ENCODE measurements around the gene HOXC12. TPM values are rescaled to one million over a fixed set of nuclear protein-coding genes. Genes with fewer than 3 reads are reported as not detected.

The HOXC12 gene
- total RNA-seq, result not detected
- polyA plus RNA-seq, result not detected
- total RNA-seq, result 0 to 0.09 (median 0) reads per million in 6 experiments

- POLR2A ChIA-PET, result no interaction called here
- H3K27ac Mint-ChIP-seq, result peak within 1 kb of the TSS in 4 of 10 donors; percentile 46 to 86 (median 59)
- peaks cover 0 to 15% (median 0%) of the 10 kb centered on the region in 9 donors for H3K9me3 Mint-ChIP-seq
- ATAC-seq (no peak), DNase-seq (no peak)
- H3K4me3 Mint-ChIP-seq, result peak within 1 kb of the TSS in 8 of 10 donors; percentile 8 to 60 (median 22)
- peaks cover 49 to 95% (median 73%) of the 10 kb centered on the region in 5 donors for H3K27me3 Mint-ChIP-seq
- peaks cover 15 to 58% (median 28%) of the 10 kb centered on the region in 4 donors for H3K4me1 Mint-ChIP-seq
- H3K36me3 Mint-ChIP-seq, result peaks cover 3 to 5% (median 4%) of the 10 kb centered on the region in 3 donors
Observed at GRCh38 chr12:53954694-53955035, at the start of gene HOXC12. Gene HOXC12 (plus strand): TSS chr12:53954903. CDS start chr12:53954930, 27 bp downstream.

GRCh38 chr12:53907103-53907502, 47.6 kb upstream of the HOXC12 start:
- POLR2A ChIA-PET, result no interaction called here
- Mint-ChIP-seq H3K36me3 (no peaks in the 10 kb centered on the region), H3K27me3 (peaks cover 15 to 39% (median 30%) of the 10 kb centered on the region in 5 donors), H3K9me3 (no peaks in the 10 kb centered on the region), H3K4me3 (no peak overlapping the region), H3K4me1 (no peaks in the 10 kb centered on the region), H3K27ac (no peak overlapping the region)
- no peak for ATAC-seq
- no peak for DNase-seq

DNA sequence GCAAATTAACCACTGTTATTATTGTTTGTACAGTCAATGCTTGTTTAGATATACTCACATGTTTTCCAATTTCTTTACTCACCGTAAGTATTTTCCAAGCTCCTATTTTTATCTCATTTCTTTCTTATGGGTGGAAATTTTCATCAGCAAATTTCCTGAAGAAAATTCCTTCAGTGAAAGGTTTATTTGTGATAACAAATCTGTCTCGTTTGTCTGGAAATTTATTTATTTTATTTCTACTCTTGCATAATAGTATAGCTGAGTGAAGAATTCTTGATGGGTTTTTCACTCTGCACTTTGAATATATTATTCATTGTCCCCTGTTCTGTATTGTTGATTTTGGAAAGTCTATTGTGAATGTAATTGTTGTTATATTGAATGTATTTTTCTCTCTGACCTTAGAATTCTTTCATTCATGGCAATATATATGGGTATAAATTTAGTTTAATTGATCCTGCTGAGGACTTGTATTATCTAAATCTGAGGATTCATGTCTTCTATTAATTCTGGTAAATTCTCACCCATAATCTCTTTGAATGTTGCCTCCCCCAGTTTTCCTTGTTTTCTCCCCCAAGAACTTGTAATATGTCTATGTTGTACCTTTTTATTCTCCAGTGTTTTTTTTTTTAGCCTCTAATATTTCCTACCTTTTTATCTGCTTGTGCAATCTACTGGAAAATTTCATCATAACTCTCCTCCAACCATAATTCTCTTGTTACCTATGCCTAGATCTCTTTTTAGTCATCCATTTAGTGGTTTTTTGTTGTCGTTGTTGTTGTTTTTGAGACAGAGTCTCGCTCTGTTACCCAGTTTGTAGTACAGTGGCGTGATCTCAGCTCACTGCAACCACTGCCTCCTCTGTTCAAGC, 37.7 kb upstream of the HOXC12 start:
- Mint-ChIP-seq H3K4me3 (no peak overlapping the region), H3K27me3 (peaks cover 43 to 96% (median 59%) of the 10 kb centered on the region in 5 donors), H3K9me3 (no peaks in the 10 kb centered on the region), H3K36me3 (no peaks in the 10 kb centered on the region), H3K4me1 (no peaks in the 10 kb centered on the region), H3K27ac (no peak overlapping the region)
- no peak for ATAC-seq
- DNase-seq, result no peak
- POLR2A ChIA-PET, result no interaction called here

GRCh38 chr12:53924521-53925405, 29.9 kb upstream of the HOXC12 start:
- H3K27ac Mint-ChIP-seq, result no peak overlapping the region
- DNase-seq (no peak), ATAC-seq (no peak)
- H3K36me3 Mint-ChIP-seq, result peaks cover 0 to 3% (median 2%) of the 10 kb centered on the region in 3 donors
- POLR2A ChIA-PET, result no interaction called here
- H3K4me3 Mint-ChIP-seq, result no peak overlapping the region
- H3K4me1 Mint-ChIP-seq, result peaks cover 1 to 5% (median 4%) of the 10 kb centered on the region in 4 donors
- peaks cover 67 to 95% (median 85%) of the 10 kb centered on the region in 5 donors for H3K27me3 Mint-ChIP-seq
- peaks cover 0 to 4% (median 0%) of the 10 kb centered on the region in 9 donors for H3K9me3 Mint-ChIP-seq

GRCh38 chr12:53927220-53928029, 27.3 kb upstream of the HOXC12 start:
- POLR2A ChIA-PET, result no interaction called here
- peaks cover 0 to 8% (median 2%) of the 10 kb centered on the region in 3 donors for H3K36me3 Mint-ChIP-seq
- ATAC-seq (peak in 1 of 2 donors; percentile 33), DNase-seq (no peak)
- H3K27me3 Mint-ChIP-seq, result peaks cover 73 to 98% (median 88%) of the 10 kb centered on the region in 5 donors
- H3K27ac Mint-ChIP-seq, result no peak overlapping the region
- H3K4me3 Mint-ChIP-seq, result no peak overlapping the region
- peaks cover 1 to 5% (median 4%) of the 10 kb centered on the region in 4 donors for H3K4me1 Mint-ChIP-seq
- peaks cover 0 to 8% (median 4%) of the 10 kb centered on the region in 9 donors for H3K9me3 Mint-ChIP-seq

GRCh38 chr12:53928054-53928835, 26.5 kb upstream of the HOXC12 start:
- DNase-seq (no peak), ATAC-seq (peak in 1 of 2 donors; percentile 27)
- Mint-ChIP-seq H3K4me1 (peaks cover 1 to 5% (median 4%) of the 10 kb centered on the region in 4 donors), H3K9me3 (peaks cover 0 to 8% (median 4%) of the 10 kb centered on the region in 9 donors), H3K4me3 (peak overlapping the region in 3 of 10 donors; percentile 26 to 46 (median 33)), H3K36me3 (peaks cover 0 to 8% (median 2%) of the 10 kb centered on the region in 3 donors), H3K27me3 (peaks cover 74 to 98% (median 89%) of the 10 kb centered on the region in 5 donors), H3K27ac (peak overlapping the region in 1 of 10 donors; percentile 25)
- POLR2A ChIA-PET, result no interaction called here

GRCh38 chr12:53929527-53929926, 25.2 kb upstream of the HOXC12 start:
- POLR2A ChIA-PET, result no interaction called here
- no peak overlapping the region for H3K27ac Mint-ChIP-seq
- peaks cover 0 to 8% (median 4%) of the 10 kb centered on the region in 9 donors for H3K9me3 Mint-ChIP-seq
- no peak for ATAC-seq
- H3K4me3 Mint-ChIP-seq, result no peak overlapping the region
- H3K36me3 Mint-ChIP-seq, result peaks cover 0 to 8% (median 2%) of the 10 kb centered on the region in 3 donors
- peaks cover 76 to 98% (median 90%) of the 10 kb centered on the region in 5 donors for H3K27me3 Mint-ChIP-seq
- H3K4me1 Mint-ChIP-seq, result peaks cover 1 to 5% (median 4%) of the 10 kb centered on the region in 4 donors
- DNase-seq, result no peak

- ATAC-seq (no peak), DNase-seq (no peak)
- peaks cover 0 to 8% (median 4%) of the 10 kb centered on the region in 9 donors for H3K9me3 Mint-ChIP-seq
- peaks cover 76 to 99% (median 89%) of the 10 kb centered on the region in 5 donors for H3K27me3 Mint-ChIP-seq
- H3K36me3 Mint-ChIP-seq, result peaks cover 0 to 8% (median 2%) of the 10 kb centered on the region in 3 donors
- H3K4me3 Mint-ChIP-seq, result no peak overlapping the region
- POLR2A ChIA-PET, result no interaction called here
- no peak overlapping the region for H3K27ac Mint-ChIP-seq
- peaks cover 6 to 14% (median 11%) of the 10 kb centered on the region in 4 donors for H3K4me1 Mint-ChIP-seq
Observed at GRCh38 chr12:53930591-53931255, 24.0 kb upstream of the HOXC12 start.

GRCh38 chr12:53931844-53932581, 22.7 kb upstream of the HOXC12 start:
- H3K27me3 Mint-ChIP-seq, result peaks cover 72 to 99% (median 89%) of the 10 kb centered on the region in 5 donors
- ATAC-seq, result no peak

DNA sequence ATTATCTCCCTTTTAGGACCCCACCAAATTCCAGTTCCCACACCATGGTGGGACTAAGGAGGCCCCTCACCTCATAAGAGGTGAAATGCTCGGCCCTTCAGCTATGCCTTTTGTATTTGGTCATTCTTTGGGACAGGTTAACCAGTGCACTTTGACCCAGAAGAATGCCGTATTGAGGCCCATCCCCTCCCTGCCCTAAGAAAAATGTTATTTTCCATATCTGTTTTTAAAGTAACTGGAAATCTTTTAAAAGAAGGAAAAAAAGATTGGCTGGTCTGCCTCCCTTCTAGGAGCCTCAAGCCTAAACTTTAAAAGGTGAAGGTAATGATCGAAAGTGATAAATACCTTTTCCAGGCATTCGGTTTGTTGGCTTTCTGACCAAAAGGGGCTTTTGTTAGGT, 21.8 kb upstream of the HOXC12 start:
- H3K4me1 Mint-ChIP-seq, result peaks cover 6 to 21% (median 18%) of the 10 kb centered on the region in 4 donors
- POLR2A ChIA-PET, result no interaction called here

More at GRCh38 chr12:53931844-53932581, 22.7 kb upstream of the HOXC12 start:
- POLR2A ChIA-PET, result no interaction called here
- no peak overlapping the region for H3K4me3 Mint-ChIP-seq
- peaks cover 7 to 20% (median 17%) of the 10 kb centered on the region in 4 donors for H3K4me1 Mint-ChIP-seq
- no peak overlapping the region for H3K27ac Mint-ChIP-seq
- no peak for DNase-seq
- peaks cover 0 to 8% (median 4%) of the 10 kb centered on the region in 9 donors for H3K9me3 Mint-ChIP-seq
- H3K36me3 Mint-ChIP-seq, result peaks cover 0 to 8% (median 3%) of the 10 kb centered on the region in 3 donors

More for the DNA sequence above, 21.8 kb upstream of the HOXC12 start:
- Mint-ChIP-seq H3K36me3 (peaks cover 0 to 8% (median 4%) of the 10 kb centered on the region in 3 donors), H3K27ac (no peak overlapping the region), H3K27me3 (peaks cover 72 to 100% (median 91%) of the 10 kb centered on the region in 5 donors), H3K4me3 (no peak overlapping the region), H3K9me3 (peaks cover 0 to 8% (median 4%) of the 10 kb centered on the region in 9 donors)
- no peak for ATAC-seq
- DNase-seq, result no peak

Data from naive thymus-derived CD8-positive, alpha-beta T cell (primary cell).